NCI-H128 (cell line): ENCODE measurements around the gene INPP5D.

Experiments
- DNase-seq: peaks from one replicate; lab custom pipeline; 2025; ENCODE audit not compliant: unreplicated experiment; lab: John Stamatoyannopoulos, UW

INPP5D gene

GRCh38 chr2:233074106-233074505 lies 14.0 kb downstream of the INPP5D start:
- no peak for DNase-seq

GRCh38 chr2:233075141-233075965 lies 15.2 kb downstream of the INPP5D start:
- no peak for DNase-seq

GRCh38 chr2:233075966-233076339 lies 15.8 kb downstream of the INPP5D start:
- no peak for DNase-seq

GRCh38 chr2:233076749-233077148 lies 16.6 kb downstream of the INPP5D start:
- DNase-seq, result no peak

- no peak for DNase-seq
Observed at GRCh38 chr2:233079473-233079877, 19.3 kb downstream of the INPP5D start.

- no peak for DNase-seq
Observed at GRCh38 chr2:233079953-233080835, 20.1 kb downstream of the INPP5D start.

- no peak for DNase-seq
Observed at GRCh38 chr2:233080836-233081229, 20.7 kb downstream of the INPP5D start.

- DNase-seq, result no peak
Observed at GRCh38 chr2:233081232-233081730, 21.1 kb downstream of the INPP5D start.

- DNase-seq, result no peak
Observed at GRCh38 chr2:233081731-233082221, 21.6 kb downstream of the INPP5D start.

GRCh38 chr2:233082222-233082930 lies 22.2 kb downstream of the INPP5D start:
- no peak for DNase-seq

GRCh38 chr2:233082931-233083755 lies 23.0 kb downstream of the INPP5D start:
- DNase-seq, result no peak

- no peak for DNase-seq
Observed at GRCh38 chr2:233083782-233084181, 23.6 kb downstream of the INPP5D start.

- DNase-seq, result no peak
Observed at GRCh38 chr2:233084488-233084887, 24.3 kb downstream of the INPP5D start.

GRCh38 chr2:233085037-233085838 lies 25.1 kb downstream of the INPP5D start:
- DNase-seq, result no peak

GRCh38 chr2:233085839-233086150 lies 25.7 kb downstream of the INPP5D start:
- DNase-seq, result no peak

- DNase-seq, result no peak
Observed at GRCh38 chr2:233087713-233088112, 27.6 kb downstream of the INPP5D start.

GRCh38 chr2:233088972-233089345 lies 28.8 kb downstream of the INPP5D start:
- no peak for DNase-seq

GRCh38 chr2:233089851-233090250 lies 29.7 kb downstream of the INPP5D start:
- no peak for DNase-seq

GRCh38 chr2:233090879-233091278 lies 30.7 kb downstream of the INPP5D start:
- DNase-seq, result no peak
